Measurements from ENCODE around the gene ZEB2. TPM values are rescaled to one million over a fixed set of nuclear protein-coding genes. Genes with fewer than 3 reads are reported as not detected.

The ZEB2 gene
- polyA plus RNA-seq, 4 donors = 113 to 165 (median 135) TPM

DNA sequence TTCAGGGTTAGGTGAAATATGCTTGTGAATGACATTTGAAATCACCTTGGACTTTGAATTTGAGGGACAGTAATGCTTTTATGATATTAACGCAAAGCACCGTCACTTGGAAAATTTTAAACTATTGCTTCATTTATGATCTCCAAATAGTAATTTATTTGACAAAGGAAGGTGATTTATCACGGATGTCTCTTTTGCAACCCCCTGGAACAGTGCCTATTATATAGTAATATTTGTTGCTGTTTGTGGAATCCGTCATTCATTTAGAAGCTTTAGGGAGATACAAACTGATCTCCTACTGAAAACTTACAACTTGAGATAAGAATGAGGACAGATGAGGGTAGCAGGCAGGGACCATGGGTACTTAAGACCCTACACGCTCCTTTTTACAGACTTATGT lies 10.7 kb upstream of the ZEB2 start:
- no peak for DNase-seq (ENCODE audit: low read depth in 4 of 4, low spot score in 2 of 4)

DNA sequence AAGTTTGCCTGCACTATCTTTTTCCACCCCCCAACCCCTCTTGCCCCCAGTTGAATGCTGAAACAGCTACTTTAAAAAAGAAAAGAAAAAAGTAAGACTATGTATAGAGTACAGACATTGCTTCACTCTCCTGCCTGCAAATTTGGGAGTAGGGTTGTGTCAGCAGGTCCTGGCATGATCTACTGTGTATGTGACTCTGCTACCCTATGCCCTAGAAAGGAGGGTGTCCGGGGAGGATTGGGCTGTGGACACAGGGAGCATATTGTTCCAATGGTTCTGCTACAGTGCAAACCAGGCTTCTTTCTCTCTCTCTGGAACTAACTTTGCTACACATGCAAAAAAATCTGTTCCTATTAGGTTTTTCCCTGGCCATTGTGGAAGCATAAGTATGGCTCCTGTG lies 9.9 kb upstream of the ZEB2 start:
- no peak for DNase-seq (ENCODE audit: low read depth in 4 of 4, low spot score in 2 of 4)

DNA sequence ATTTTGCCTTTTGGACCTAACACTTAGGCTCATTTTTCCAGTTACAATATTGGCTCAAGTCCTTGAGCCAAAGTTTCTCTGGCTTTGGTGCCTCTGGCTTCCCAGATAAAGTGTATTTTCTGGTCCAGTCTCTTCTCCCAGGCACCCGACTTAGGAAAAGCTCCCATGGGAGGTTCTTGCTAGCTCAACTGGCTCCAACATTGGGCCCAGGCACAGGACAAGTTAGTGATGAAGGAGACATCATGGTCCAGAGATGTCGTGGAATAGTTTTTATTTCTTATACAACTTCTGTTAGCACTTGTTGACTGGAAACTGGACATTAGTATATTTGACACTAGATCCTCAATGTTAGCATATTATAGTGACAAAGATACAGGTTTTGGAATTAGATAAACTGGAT lies 8.2 kb upstream of the ZEB2 start:
- DNase-seq (ENCODE audit: low read depth in 4 of 4, low spot score in 2 of 4) = no peak

DNA sequence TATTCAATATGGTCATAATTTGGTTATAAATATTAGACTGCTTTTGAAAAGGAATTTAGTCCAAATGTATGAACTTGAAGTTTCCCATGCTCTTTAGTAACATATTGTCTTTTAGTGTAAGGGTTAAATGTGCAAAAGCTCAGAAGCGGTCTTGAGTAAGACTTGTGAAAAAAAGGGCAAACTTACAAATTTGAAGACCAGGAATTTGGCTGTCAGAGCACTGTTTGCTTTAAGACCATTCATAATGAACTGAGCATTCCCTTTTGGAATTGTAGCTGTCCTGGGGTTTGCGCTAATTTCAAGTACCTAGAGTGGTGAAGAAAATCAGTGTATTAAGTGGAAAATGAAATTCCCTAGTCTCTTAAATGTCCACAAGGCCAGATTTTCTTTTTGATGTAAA lies 6.9 kb upstream of the ZEB2 start:
- no peak for DNase-seq (ENCODE audit: low read depth in 4 of 4, low spot score in 2 of 4)

DNA sequence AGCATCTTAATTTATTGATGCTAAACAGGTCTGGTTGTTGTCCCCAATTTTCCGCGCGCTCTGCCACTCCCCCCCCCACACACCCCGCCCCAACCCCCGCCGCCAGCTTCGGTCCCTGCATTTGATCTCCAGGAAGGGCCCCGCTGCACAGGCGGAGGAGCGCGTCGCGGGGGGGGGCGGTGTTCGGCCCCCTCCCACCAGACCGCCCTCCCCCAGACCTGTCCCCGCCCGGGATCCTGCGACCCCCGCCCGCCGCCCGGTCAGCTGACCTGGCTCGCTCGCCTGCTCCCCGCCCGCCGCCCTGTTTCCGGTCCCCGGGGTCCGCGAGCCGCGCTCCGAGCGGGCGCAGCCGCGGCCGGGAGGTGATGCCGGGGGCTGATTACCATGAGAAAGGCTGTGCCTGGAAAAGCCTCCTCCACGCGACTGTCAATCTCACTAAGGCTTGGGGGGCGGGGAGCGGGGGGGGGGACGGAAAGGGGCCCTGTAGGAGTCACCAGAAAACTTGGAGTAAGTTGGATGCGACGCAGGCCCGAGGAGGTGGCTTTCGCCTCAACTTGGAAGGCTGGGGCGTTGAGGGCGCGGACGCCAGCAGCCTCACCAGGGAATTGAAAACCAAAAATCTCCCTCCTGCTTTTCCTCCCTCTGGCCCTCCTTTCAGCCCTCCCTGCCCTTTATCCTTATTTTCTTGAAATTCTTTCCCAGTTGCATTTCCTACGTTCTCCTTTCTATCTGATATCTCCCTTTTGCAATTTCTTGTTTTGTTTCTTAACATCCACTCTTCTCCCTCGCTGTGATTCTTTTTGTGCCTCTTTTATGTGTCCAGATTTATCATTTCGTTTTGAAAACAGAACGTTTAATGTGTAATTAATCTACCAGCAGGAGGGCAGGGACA lies 4.4 kb upstream of the ZEB2 start:
- no peak for DNase-seq (ENCODE audit: low read depth in 4 of 4, low spot score in 2 of 4)

DNA sequence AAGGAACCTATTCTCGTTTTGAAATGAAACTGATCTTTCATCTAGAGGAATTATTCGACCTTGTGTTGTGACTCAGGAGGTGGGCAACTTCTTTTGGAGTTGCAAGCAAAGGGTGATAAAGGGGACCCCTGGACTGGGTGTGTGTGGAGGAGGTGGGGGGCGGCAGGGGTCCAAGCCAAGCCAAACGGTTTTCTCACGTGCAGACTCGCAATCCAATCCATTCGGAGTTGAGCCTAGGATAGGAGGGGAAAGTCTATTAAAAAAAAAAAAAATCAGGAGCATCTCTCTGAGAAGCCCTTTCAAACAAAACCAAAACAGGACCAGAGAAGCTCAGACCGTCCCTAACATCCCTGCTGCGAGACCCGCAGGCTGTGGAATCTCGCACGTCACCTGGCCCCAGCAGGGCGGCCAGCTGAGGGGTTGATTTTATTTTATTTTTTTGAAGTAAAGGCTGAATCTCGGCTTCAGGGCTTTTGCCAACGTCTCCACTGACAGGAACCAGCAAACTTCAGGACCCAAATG lies 3.7 kb upstream of the ZEB2 start:
- DNase-seq (ENCODE audit: low read depth in 4 of 4, low spot score in 2 of 4) = no peak

- DNase-seq (ENCODE audit: low read depth in 4 of 4, low spot score in 2 of 4) = no peak
Measured at GRCh38 chr2:144522897-144523595, 3.1 kb upstream of the ZEB2 start.

DNA sequence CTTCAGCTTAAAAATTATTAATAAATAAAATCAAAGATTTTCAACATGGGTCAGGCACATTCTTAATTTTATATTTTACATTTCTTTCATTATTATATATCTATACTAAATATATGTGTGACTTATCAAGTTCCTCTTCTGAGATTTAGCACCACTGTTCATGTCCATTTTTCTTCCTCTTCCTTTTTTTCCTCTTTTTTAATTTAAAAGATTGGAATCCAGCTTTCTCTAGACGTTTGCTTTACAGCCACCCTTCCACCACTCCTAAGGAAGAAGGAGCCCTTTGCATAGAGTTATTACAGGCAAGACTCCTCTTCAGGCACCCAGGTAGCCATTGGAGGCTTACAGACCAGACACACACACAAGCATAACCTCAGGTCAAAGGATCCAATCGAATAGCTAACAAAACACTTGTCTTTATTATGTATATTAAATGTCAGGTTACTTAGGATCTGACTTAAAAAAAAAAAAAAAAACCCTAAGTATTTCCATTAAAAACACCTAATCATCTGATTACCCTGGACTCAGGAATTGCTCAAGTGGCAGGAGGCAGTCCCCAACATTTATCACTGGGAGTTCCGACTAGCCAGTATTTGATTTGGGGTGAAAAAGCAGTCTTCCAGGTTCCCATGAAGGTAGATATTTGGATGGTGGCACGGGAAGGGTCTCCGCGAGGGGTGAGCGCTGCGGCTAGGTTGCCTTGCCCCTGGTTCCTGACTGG lies 2.4 kb upstream of the ZEB2 start:
- no peak for DNase-seq (ENCODE audit: low read depth in 4 of 4, low spot score in 2 of 4)

- no peak for DNase-seq (ENCODE audit: low read depth in 4 of 4, low spot score in 2 of 4)
Measured at GRCh38 chr2:144521686-144522085, 1.8 kb upstream of the ZEB2 start.

DNA sequence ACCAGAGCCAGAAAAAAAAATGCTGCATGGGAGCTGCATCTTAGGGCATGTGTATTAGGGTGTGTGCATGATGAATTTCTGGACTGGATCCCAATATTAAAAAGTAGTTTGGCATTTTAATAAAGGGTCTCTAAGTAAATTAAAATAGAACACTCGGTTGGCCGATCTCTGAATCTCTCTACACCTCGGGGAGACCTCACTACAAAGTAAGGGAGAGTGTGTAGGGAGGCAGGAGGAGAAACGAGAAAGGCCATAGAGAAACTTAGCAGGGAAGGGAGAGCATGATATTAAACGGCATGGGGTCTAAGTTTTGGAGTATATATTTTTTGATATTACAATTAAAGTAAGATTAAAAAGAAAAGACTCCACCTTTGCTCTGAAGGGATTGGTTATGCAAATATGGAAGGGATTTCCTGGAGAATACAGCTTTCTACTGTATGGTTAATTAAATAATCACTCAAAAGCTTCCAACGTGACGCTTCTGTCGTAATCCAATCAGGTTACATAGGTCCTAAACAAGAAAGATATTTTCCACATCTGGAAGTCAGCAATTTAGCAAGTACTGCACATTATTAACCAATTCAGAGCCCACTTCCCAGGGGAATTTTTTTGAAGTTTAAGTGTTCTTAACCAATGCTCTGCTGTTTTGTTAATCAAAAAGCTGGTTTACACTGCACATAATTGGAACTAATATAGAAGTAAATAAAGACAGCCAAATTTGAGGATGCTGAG lies 1.0 kb upstream of the ZEB2 start:
- DNase-seq (ENCODE audit: low read depth in 4 of 4, low spot score in 2 of 4) = no peak

DNA sequence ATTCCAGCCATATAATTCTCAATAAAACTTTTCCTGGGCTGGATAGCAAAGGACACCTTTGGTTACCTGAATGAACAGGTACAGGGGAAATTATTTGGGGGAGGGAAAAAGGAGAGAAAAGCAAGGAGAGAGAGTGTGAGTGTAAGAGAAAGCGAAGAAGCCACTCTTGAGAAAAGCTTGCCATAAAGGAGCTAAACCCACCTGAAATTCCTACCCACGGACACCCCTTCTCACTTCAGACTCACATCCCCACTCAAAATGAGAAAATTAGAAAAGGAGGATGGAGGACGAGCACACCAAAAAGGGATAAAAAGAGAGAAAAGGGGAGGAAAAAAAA lies 354 bp downstream of the ZEB2 start:
- no peak for DNase-seq (ENCODE audit: low read depth in 4 of 4, low spot score in 2 of 4)

DNA sequence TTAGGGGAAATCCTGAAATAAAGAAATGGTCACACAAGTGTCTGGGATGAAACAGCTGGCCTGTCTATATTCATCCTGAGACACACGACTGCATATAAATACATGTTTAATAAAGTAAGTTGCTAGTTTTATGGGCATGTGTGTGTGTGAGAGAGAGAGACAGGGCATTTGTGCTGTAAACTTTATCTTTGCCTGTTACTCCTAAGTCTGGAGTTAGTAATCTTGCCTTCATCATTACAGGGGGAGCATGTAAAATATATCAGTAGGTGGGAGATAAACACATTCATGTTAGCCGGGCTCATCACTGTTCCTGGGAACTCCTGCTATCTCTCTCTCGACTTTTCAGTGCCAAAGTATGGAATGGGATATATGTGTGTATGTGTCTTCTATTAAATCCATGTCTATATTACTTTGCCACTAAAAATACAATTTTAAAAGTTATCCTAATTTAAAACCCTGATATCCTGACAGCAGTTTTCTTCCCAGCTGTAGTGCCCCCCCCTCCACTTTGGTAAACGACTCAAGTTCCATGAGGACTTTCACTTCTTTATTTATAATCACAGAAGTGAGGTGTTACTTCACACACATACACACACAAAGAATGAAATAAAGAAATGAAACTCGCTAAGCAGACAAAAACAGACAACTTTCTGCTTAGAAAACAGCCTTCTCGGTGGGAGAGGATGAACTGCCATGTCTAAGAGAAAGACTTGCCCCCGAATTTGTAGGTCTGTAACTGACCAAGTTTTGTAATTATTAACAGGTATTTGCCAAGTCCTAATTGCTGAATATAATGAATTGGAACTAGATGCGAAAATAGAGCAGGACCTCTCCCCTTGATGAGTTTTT lies 947 bp downstream of the ZEB2 start:
- no peak for DNase-seq (ENCODE audit: low read depth in 4 of 4, low spot score in 2 of 4)

- DNase-seq (ENCODE audit: low read depth in 4 of 4, low spot score in 2 of 4) = no peak
Measured at GRCh38 chr2:144517866-144518747, 1.8 kb downstream of the ZEB2 start.

GRCh38 chr2:144516981-144517865 lies 2.7 kb downstream of the ZEB2 start:
- DNase-seq (ENCODE audit: low read depth in 4 of 4, low spot score in 2 of 4) = no peak

- no peak for DNase-seq (ENCODE audit: low read depth in 4 of 4, low spot score in 2 of 4)
Measured at GRCh38 chr2:144516411-144516980, 3.4 kb downstream of the ZEB2 start.

DNA sequence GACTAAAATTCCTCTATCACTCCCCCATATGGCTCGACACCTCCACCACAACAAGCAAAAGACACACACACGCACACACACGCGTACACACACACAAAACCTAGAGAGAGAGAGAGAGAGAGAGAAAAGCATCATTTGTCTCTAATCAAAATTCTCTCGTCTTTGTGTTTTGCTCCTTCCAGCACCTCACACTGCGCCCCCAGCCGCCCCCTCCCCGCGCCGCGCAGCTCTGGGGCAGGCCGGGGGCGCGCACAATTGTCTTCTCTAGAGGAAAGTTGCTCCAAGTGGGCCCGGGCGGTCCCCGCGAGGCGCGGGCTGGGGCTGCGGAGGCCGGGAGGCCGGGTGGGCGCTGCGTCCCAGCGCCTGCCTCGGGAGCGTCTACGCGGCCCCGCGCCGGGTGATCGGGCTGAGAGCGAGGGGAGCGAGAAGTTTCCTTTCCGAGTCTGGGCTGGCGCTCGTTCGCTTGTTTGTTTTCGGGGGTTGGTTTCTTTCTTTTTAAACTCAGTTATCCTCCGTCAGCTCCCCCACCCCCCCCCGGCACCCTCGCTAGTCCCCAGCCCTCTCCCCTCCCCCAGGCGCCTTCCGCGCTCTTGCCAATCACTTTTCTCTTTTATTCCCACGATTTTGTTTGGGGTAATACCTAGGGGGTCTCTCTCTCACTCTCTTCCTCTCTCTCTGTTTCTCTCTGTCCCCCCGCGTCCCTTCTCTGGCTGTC lies 4.1 kb downstream of the ZEB2 start:
- no peak for DNase-seq (ENCODE audit: low read depth in 4 of 4, low spot score in 2 of 4)

Measured in left renal cortex interstitium (tissue), 4 donors.